K562 (cell line): ENCODE measurements around the gene OSCP1. TPM values are rescaled to one million over a fixed set of nuclear protein-coding genes. Genes with fewer than 3 reads are reported as not detected.

Source experiments
- ATAC-seq: fragments of 200-7000 bp; cut with Tn5 transposase; 3 replicates; pipeline ENCODE4 v1.9.1; 2020; ENCODE audit warnings: moderate library complexity
- BruUV-seq: library from RNA; stranded (reverse); fragments of 400-500 nt; replicated peaks from 2 replicates; lab custom pipeline; 2021; lab: Mats Ljungman, UMichigan
- CTCF ChIA-PET: fragments of 300-600 bp; formaldehyde crosslinking; extraction: SDS; loops from one replicate; lab custom pipeline; 2021; ENCODE audit warnings: low intra/inter-chr PET ratio; lab: Yijun Ruan, JAX
- POLR2A ChIA-PET: fragments of 300-600, 350-650 bp; sonication (Branson Sonifier 250); formaldehyde crosslinking; extraction: SDS; loops from one replicate; lab custom pipeline; 2021; ENCODE audit warnings: antibody characterized with exemption, inconsistent platforms; lab: Yijun Ruan, JAX
- DNase-seq, 4 experiments: peaks; one replicate each; pipeline versions ENCODE4 v3.0.0 to v3.0.0-alpha.2; 2011 to 2018; ENCODE audit warnings: low spot score in 3 of 4, mixed read lengths in 3 of 4; ENCODE audit errors: extremely low read depth in 1 of 4
- FAIRE-seq: peaks from 2 replicates; lab custom pipeline; 2011; peaks lifted over from hg19 to GRCh38; lab: Jason Lieb, UNC
- H2AFZ ChIP-seq: 2 replicates; pipeline ENCODE4 v1.6.0; 2011; ENCODE audit warnings: low read depth, low read length, control low read depth, inconsistent platforms
- H3K27ac ChIP-seq: fragments of 200-600 bp; 3 replicates; pipeline ENCODE4 v1.8.0; 2011; ENCODE audit warnings: low read depth, mild to moderate bottlenecking, control low read depth, inconsistent platforms, low read length, moderate library complexity, mixed read lengths; ENCODE audit errors: extremely low read depth
- H3K27me3 ChIP-seq, 2 experiments: fragments of 300-600 bp in 1 of 2; 2 replicates in 1 of 2; 3 replicates in 1 of 2; pipeline versions ENCODE4 v1.6.0 to v1.8.0; 2011; ENCODE audit warnings: inconsistent platforms in 2 of 2, low read length in 2 of 2, mild to moderate bottlenecking in 1 of 2, mixed read lengths in 1 of 2, moderate library complexity in 1 of 2; ENCODE audit not compliant: control insufficient read depth in 2 of 2, insufficient read depth in 2 of 2
- H3K36me3 ChIP-seq: fragments of 300-600 bp; 3 replicates; pipeline ENCODE4 v1.8.0; 2011; ENCODE audit warnings: mild to moderate bottlenecking, low read length, inconsistent platforms; ENCODE audit not compliant: control insufficient read depth, insufficient read depth
- H3K4me1 ChIP-seq, 2 experiments: fragments of 200-600 bp in 1 of 2; replicated peaks in 1 of 2; 2 replicates in 1 of 2; 3 replicates in 1 of 2; pipeline versions ENCODE4 v1.5.1 to v1.8.0; 2011; ENCODE audit warnings: inconsistent platforms in 2 of 2, low read length in 2 of 2, mild to moderate bottlenecking in 1 of 2, mixed read lengths in 1 of 2, moderate library complexity in 1 of 2; ENCODE audit not compliant: control insufficient read depth in 2 of 2, insufficient read depth in 2 of 2
- H3K4me2 ChIP-seq: 2 replicates; pipeline ENCODE4 v1.6.1; 2011; ENCODE audit warnings: low read length, control low read depth, inconsistent platforms, mixed read lengths; ENCODE audit not compliant: insufficient read depth
- H3K4me3 ChIP-seq: fragments of 200-600 bp; sonication (generic), shearing (Covaris generic); 2 replicates; pipeline ENCODE4 v1.5.1; 2016; ENCODE audit warnings: control low read depth, inconsistent platforms
- H3K79me2 ChIP-seq: fragments of 200-600 bp; 3 replicates; pipeline ENCODE4 v1.8.0; 2011; ENCODE audit warnings: low read length, inconsistent platforms; ENCODE audit not compliant: control insufficient read depth, insufficient read depth
- H3K9ac ChIP-seq, 2 experiments: 2 replicates each; pipeline versions ENCODE4 v1.6.0 to v1.6.1; 2011; ENCODE audit warnings: low read depth in 2 of 2, low read length in 2 of 2, control low read depth in 1 of 2, inconsistent platforms in 1 of 2, mild to moderate bottlenecking in 1 of 2, mixed read lengths in 1 of 2; ENCODE audit not compliant: insufficient read depth in 1 of 2
- H3K9me1 ChIP-seq: one replicate; pipeline ENCODE4 v1.6.0; 2011; ENCODE audit warnings: inconsistent platforms, mild to moderate bottlenecking, low read length, moderate library complexity; ENCODE audit not compliant: control insufficient read depth, insufficient read depth
- H3K9me3 ChIP-seq: replicated peaks from 2 replicates; pipeline ENCODE4 v1.5.1; 2011; ENCODE audit warnings: low read depth, low read length, inconsistent platforms; ENCODE audit not compliant: control insufficient read depth, insufficient read depth
- H4K20me1 ChIP-seq: replicated peaks from 2 replicates; pipeline ENCODE4 v1.6.1; 2011; ENCODE audit warnings: low read length, inconsistent platforms, mixed read lengths; ENCODE audit not compliant: control insufficient read depth, insufficient read depth
- BCOR ChIP-seq: fragments of 450-650 bp; IDR thresholded peaks from 2 replicates; pipeline ENCODE4 v1.6.1; 2016
- DACH1 ChIP-seq: fragments of 450-650 bp; IDR thresholded peaks from 2 replicates; pipeline ENCODE4 v1.6.1; 2018; ENCODE audit not compliant: partially characterized antibody
- MIER1 ChIP-seq: fragments of 450-650 bp; IDR thresholded peaks from 2 replicates; pipeline ENCODE4 v1.6.1; 2016; ENCODE audit warnings: antibody characterized with exemption, mild to moderate bottlenecking, low read depth
- PHF8 ChIP-seq: fragments of 200-600 bp; sonication (generic); IDR thresholded peaks from 2 replicates; pipeline ENCODE4 v1.6.1; 2012; ENCODE audit warnings: mixed run types, mild to moderate bottlenecking, inconsistent platforms, low read length, moderate library complexity, borderline replicate concordance
- RAD21 ChIP-seq, 2 experiments: fragments of 250-450 bp in 1 of 2; fragments of 450-650 bp in 1 of 2; sonication (Bioruptor Pico) in 1 of 2; formaldehyde crosslinking in 1 of 2; IDR thresholded peaks in 1 of 2; conservative IDR thresholded peaks in 1 of 2; 2 replicates each; pipeline versions ENCODE4 v1.4.0 to v1.8.0; 2020 to 2022; ENCODE audit warnings: mild to moderate bottlenecking in 2 of 2, moderate library complexity in 1 of 2
- RBM25 ChIP-seq: fragments of 200-400 bp; formaldehyde crosslinking; IDR thresholded peaks from 2 replicates; pipeline ENCODE4 v1.6.1; 2018; ENCODE audit warnings: low read length, low read depth, moderate library complexity; ENCODE audit not compliant: severe bottlenecking
- SNIP1 ChIP-seq: fragments of 450-650 bp; IDR thresholded peaks from 2 replicates; pipeline ENCODE4 v1.7.1; 2017; ENCODE audit warnings: low read depth, mild to moderate bottlenecking
- TCF3 ChIP-seq: sonication (generic); formaldehyde crosslinking; IDR thresholded peaks from 2 replicates; pipeline ENCODE4 v1.4.0; 2020; ENCODE audit warnings: mild to moderate bottlenecking, missing genetic modification reagents
- WGBS: fragments of 100-300 bp; shearing (Covaris generic); methylation state at CpG from one replicate; pipeline ENCODE4 v1.1.6; 2016; ENCODE audit warnings: low coverage, mixed read lengths; ENCODE audit not compliant: insufficient coverage; ENCODE audit errors: missing lambda C conversion rate; 5-methylcytosine and 5-hydroxymethylcytosine counted together
- in situ Hi-C: fragments of 300-500 bp; cut with MboI; formaldehyde crosslinking; loops from 4 replicates; pipeline ENCODE4 v1.15.0; 2018; ENCODE audit warnings: inconsistent platforms, mixed read lengths
- intact Hi-C: fragments of 100-400 bp; cut with micrococcal nuclease; formaldehyde crosslinking; loops from 2 replicates; pipeline ENCODE4 v1.14.2; 2022
- polyA plus RNA-seq, 8 experiments: library from polyadenylated mRNA; depleted of rRNA in 4 of 8; stranded (reverse) in 5 of 8; unstranded in 3 of 8; fragments of >200 nt; fragmentation: Nextera tagmentation in 2 of 8; fragmentation: Illumina TruSeq in 1 of 8; extraction: Ambion mirVana in 2 of 8; extraction: Trizol in 1 of 8; gene quantifications; 2 replicates each; pipeline versions ENCODE4 v1.2.1 to v1.2.3, GENCODE V29; 2011 to 2014; ENCODE audit warnings: inconsistent platforms in 1 of 8, missing spikeins in 1 of 8
- total RNA-seq, 7 experiments: library from RNA; depleted of rRNA in 6 of 7; stranded (reverse); fragments of >200 nt in 6 of 7; fragmentation: Illumina TruSeq in 2 of 7; extraction: Trizol in 2 of 7; gene quantifications; 2 replicates each; pipeline versions ENCODE4 v1.2.1 to v1.2.3, GENCODE V29; 2011 to 2021; ENCODE audit warnings: low replicate concordance in 1 of 7
- TF ChIP-seq, protein P1 (sequence below): fragments of 450-650 bp; IDR thresholded peaks from 2 replicates; pipeline ENCODE4 v1.6.1; 2016; ENCODE audit warnings: mild to moderate bottlenecking
- TF ChIP-seq, protein P2 (sequence below): sonication (generic); formaldehyde crosslinking; IDR thresholded peaks from 2 replicates; pipeline ENCODE4 v1.8.0; 2022; ENCODE audit warnings: mild to moderate bottlenecking, missing genetic modification reagents
- TF ChIP-seq, protein P3 (sequence below): fragments of 450-650 bp; IDR thresholded peaks from one replicate; pipeline ENCODE4 v1.6.1; 2018; ENCODE audit warnings: mild to moderate bottlenecking, moderate library complexity; ENCODE audit not compliant: partially characterized antibody

The OSCP1 gene
- total and polyA plus RNA-seq, 9 of the 15 experiments (the other 6 are each of a cell fraction or from before 2014, with no cell fraction given) = 0.15 to 0.40 (median 0.33) TPM; not detected in 5

- no peaks in the 10 kb centered on the region for H3K27me3 ChIP-seq
- no peak overlapping the region for H3K4me3 ChIP-seq
- no peaks in the 10 kb centered on the region for H3K79me2 ChIP-seq
- no peak for ATAC-seq
- no peaks in the 10 kb centered on the region for H3K36me3 ChIP-seq
- no peak for FAIRE-seq
- H3K27ac ChIP-seq = no peak overlapping the region
- TF ChIP-seq MIER1 = no peak
- TF ChIP-seq TCF3 (CRISPR knock-in tag) = no peak
- TF ChIP-seq, protein P1, sequence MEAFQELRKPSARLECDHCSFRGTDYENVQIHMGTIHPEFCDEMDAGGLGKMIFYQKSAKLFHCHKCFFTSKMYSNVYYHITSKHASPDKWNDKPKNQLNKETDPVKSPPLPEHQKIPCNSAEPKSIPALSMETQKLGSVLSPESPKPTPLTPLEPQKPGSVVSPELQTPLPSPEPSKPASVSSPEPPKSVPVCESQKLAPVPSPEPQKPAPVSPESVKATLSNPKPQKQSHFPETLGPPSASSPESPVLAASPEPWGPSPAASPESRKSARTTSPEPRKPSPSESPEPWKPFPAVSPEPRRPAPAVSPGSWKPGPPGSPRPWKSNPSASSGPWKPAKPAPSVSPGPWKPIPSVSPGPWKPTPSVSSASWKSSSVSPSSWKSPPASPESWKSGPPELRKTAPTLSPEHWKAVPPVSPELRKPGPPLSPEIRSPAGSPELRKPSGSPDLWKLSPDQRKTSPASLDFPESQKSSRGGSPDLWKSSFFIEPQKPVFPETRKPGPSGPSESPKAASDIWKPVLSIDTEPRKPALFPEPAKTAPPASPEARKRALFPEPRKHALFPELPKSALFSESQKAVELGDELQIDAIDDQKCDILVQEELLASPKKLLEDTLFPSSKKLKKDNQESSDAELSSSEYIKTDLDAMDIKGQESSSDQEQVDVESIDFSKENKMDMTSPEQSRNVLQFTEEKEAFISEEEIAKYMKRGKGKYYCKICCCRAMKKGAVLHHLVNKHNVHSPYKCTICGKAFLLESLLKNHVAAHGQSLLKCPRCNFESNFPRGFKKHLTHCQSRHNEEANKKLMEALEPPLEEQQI = no peak
- TF ChIP-seq DACH1 = no peak
- no peak for TF ChIP-seq RAD21 (CRISPR knock-in tag; conservative IDR thresholded peaks at IDR 0.05 in 1 of 2, IDR thresholded peaks at IDR 0.05 in 1 of 2)
- TF ChIP-seq BCOR = peak; percentile 60
- TF ChIP-seq SNIP1 = no peak
- TF ChIP-seq, protein P2, sequence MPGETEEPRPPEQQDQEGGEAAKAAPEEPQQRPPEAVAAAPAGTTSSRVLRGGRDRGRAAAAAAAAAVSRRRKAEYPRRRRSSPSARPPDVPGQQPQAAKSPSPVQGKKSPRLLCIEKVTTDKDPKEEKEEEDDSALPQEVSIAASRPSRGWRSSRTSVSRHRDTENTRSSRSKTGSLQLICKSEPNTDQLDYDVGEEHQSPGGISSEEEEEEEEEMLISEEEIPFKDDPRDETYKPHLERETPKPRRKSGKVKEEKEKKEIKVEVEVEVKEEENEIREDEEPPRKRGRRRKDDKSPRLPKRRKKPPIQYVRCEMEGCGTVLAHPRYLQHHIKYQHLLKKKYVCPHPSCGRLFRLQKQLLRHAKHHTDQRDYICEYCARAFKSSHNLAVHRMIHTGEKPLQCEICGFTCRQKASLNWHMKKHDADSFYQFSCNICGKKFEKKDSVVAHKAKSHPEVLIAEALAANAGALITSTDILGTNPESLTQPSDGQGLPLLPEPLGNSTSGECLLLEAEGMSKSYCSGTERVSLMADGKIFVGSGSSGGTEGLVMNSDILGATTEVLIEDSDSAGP = no peak
- TF ChIP-seq RBM25 = peak; percentile 15
- no peak for TF ChIP-seq PHF8
- TF ChIP-seq, protein P3, sequence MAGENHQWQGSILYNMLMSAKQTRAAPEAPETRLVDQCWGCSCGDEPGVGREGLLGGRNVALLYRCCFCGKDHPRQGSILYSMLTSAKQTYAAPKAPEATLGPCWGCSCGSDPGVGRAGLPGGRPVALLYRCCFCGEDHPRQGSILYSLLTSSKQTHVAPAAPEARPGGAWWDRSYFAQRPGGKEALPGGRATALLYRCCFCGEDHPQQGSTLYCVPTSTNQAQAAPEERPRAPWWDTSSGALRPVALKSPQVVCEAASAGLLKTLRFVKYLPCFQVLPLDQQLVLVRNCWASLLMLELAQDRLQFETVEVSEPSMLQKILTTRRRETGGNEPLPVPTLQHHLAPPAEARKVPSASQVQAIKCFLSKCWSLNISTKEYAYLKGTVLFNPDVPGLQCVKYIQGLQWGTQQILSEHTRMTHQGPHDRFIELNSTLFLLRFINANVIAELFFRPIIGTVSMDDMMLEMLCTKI = no peak
- H3K9me3 ChIP-seq = no peaks in the 10 kb centered on the region
- no peak overlapping the region for H3K4me2 ChIP-seq
- 55% methylated on average over 6 of the region's 6 CpGs for WGBS
- H3K4me1 ChIP-seq = peaks cover 0 to 29% of the 10 kb centered on the region in 2 experiments; a peak in 3 of 5 replicates
- H4K20me1 ChIP-seq = no peaks in the 10 kb centered on the region
- intact Hi-C loops (no loop called here), in situ Hi-C loops (no loop called here)
- ChIA-PET POLR2A (no interaction called here), CTCF (no interaction called here)
- no peaks in the 10 kb centered on the region for H3K9me1 ChIP-seq
- DNase-seq = no peak
- H2AFZ ChIP-seq = no peak overlapping the region
- no TSS peak for BruUV-seq
- peak overlapping the region in 1 of 2 experiments; percentile 61; a peak in 1 of 4 replicates for H3K9ac ChIP-seq
Observed at GRCh38 chr1:36472656-36473055, 22.4 kb upstream of the OSCP1 start.
